Cardiac muscle cell (in vitro differentiated cells and primary cell): ENCODE data around the gene DYDC1. TPM values are rescaled to one million over a fixed set of nuclear protein-coding genes. Genes with fewer than 3 reads are reported as not detected.
"Not testable (repeated sequence)": the region's sequence is repeated elsewhere in the genome, so short reads cannot be mapped to it uniquely, and the experiment has no call there.

Experiments used
- DNase-seq, 2 donors: peaks; one replicate each; pipeline versions ENCODE4 v3.0.0 to v3.0.0-alpha.2; 2010 to 2017; ENCODE audit warnings: low read depth in 1 of 2, low spot score in 1 of 2
- H3K27ac ChIP-seq: fragments of 200-600 bp; sonication (generic); 2 replicates; pipeline ENCODE4 v1.5.1; 2016
- H3K27me3 ChIP-seq: fragments of 200-600 bp; sonication (generic); 2 replicates; pipeline ENCODE4 v1.6.0; 2016; ENCODE audit warnings: control low read depth
- H3K36me3 ChIP-seq: fragments of 200-600 bp; sonication (generic); 2 replicates; pipeline ENCODE4 v1.5.1; 2016; ENCODE audit warnings: control low read depth
- H3K4me1 ChIP-seq: fragments of 200-600 bp; sonication (generic); 2 replicates; pipeline ENCODE4 v1.8.1; 2017; ENCODE audit warnings: low read depth, mild to moderate bottlenecking, mixed run types
- H3K4me3 ChIP-seq: fragments of 200-600 bp; sonication (generic); 2 replicates; pipeline ENCODE4 v1.5.1; 2016; ENCODE audit warnings: mild to moderate bottlenecking
- H3K9me3 ChIP-seq: fragments of 200-600 bp; sonication (generic); 2 replicates; pipeline ENCODE4 v1.5.1; 2017; ENCODE audit warnings: low read depth, mild to moderate bottlenecking, control low read depth
- polyA plus RNA-seq: library from polyadenylated mRNA; unstranded; fragments of >200 nt; fragmentation: Nextera tagmentation; extraction: Ambion mirVana; gene quantifications from 2 replicates; pipeline ENCODE4 v1.2.1, GENCODE V29; 2016
- total RNA-seq: library from RNA; depleted of rRNA; stranded (reverse); fragments of >200 nt; gene quantifications from 2 replicates; pipeline ENCODE4 v1.2.3, GENCODE V29; 2016
- TF ChIP-seq, protein P1 (sequence below): IDR thresholded peaks from 2 replicates; pipeline ENCODE4 v1.5.1; 2012; ENCODE audit warnings: low read depth, mild to moderate bottlenecking, low read length

Gene DYDC1
- total and polyA plus RNA-seq, 2 experiments from 2014 or later: not detected

DNA sequence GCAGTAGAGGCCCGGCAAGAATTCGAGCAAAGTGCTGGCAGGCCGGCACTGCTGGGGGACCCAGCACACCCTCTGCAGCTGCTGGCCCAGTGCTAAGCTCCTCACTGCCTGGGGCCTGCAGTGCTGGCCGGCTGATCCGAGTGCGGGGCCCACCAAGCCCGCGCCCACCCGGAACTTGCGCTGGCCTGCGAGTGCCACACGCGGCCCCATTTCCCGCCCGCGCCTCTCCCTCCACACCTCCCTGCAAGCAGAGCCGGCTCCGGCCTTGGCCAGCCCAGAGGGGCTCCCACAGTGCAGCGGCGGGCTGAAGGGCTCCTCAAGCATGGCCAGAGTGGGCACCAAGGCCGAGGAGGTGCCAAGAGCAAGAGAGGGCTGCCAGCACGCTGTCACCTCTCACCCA is 3.1 kb upstream of the DYDC1 start:
- no peaks in the 10 kb centered on the region for H3K36me3 ChIP-seq
- TF ChIP-seq, protein P1, sequence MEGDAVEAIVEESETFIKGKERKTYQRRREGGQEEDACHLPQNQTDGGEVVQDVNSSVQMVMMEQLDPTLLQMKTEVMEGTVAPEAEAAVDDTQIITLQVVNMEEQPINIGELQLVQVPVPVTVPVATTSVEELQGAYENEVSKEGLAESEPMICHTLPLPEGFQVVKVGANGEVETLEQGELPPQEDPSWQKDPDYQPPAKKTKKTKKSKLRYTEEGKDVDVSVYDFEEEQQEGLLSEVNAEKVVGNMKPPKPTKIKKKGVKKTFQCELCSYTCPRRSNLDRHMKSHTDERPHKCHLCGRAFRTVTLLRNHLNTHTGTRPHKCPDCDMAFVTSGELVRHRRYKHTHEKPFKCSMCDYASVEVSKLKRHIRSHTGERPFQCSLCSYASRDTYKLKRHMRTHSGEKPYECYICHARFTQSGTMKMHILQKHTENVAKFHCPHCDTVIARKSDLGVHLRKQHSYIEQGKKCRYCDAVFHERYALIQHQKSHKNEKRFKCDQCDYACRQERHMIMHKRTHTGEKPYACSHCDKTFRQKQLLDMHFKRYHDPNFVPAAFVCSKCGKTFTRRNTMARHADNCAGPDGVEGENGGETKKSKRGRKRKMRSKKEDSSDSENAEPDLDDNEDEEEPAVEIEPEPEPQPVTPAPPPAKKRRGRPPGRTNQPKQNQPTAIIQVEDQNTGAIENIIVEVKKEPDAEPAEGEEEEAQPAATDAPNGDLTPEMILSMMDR: no peak
- DNase-seq: no peak
- no peaks in the 10 kb centered on the region for H3K9me3 ChIP-seq
- H3K27ac ChIP-seq: no peak overlapping the region
- no peaks in the 10 kb centered on the region for H3K27me3 ChIP-seq
- H3K4me1 ChIP-seq: peaks cover 4% of the 10 kb centered on the region
- no peak overlapping the region for H3K4me3 ChIP-seq

DNA sequence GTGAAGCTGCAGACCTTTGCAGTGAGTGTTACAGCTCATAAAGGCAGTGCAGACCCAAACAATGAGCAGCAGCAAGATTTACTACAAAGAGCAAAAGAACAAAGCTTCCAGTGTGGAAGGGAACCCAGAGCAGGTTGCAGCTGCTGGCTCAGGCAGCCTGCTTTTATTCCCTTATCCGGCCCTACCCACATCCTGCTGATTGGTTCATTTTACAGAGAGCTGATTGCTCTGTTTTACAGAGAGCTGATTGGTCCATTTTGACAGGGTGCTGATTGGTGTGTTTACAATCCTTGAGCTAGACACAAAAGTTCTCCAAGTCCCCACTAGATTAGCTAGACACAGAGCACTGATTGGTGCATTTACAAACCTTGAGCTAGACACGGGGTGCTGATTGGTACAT is 2.4 kb upstream of the DYDC1 start:
- not testable (repeated sequence) for DNase-seq, H3K4me1 ChIP-seq, H3K36me3 ChIP-seq, H3K27me3 ChIP-seq, H3K4me3 ChIP-seq, H3K9me3 ChIP-seq, H3K27ac ChIP-seq

DNA sequence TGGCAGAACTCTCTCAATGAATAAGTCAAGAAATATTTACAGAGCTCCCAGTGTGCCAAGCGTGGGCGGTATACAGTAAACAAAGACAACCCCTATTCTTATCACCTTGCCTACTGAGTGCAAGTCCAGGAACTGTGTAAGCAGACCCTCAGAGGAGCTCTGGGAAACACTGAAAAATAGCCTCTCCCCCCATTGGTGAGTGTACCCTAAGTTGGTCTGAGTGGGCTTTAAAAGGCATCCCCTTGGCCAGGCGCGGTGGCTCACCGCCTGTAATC is 1.2 kb upstream of the DYDC1 start:
- no peak for DNase-seq
- TF ChIP-seq, protein P1: no peak
- Histone ChIP-seq H3K4me1 (peaks cover 4% of the 10 kb centered on the region), H3K27me3 (no peaks in the 10 kb centered on the region), H3K9me3 (no peaks in the 10 kb centered on the region), H3K36me3 (no peaks in the 10 kb centered on the region), H3K4me3 (no peak overlapping the region), H3K27ac (no peak overlapping the region)

DNA sequence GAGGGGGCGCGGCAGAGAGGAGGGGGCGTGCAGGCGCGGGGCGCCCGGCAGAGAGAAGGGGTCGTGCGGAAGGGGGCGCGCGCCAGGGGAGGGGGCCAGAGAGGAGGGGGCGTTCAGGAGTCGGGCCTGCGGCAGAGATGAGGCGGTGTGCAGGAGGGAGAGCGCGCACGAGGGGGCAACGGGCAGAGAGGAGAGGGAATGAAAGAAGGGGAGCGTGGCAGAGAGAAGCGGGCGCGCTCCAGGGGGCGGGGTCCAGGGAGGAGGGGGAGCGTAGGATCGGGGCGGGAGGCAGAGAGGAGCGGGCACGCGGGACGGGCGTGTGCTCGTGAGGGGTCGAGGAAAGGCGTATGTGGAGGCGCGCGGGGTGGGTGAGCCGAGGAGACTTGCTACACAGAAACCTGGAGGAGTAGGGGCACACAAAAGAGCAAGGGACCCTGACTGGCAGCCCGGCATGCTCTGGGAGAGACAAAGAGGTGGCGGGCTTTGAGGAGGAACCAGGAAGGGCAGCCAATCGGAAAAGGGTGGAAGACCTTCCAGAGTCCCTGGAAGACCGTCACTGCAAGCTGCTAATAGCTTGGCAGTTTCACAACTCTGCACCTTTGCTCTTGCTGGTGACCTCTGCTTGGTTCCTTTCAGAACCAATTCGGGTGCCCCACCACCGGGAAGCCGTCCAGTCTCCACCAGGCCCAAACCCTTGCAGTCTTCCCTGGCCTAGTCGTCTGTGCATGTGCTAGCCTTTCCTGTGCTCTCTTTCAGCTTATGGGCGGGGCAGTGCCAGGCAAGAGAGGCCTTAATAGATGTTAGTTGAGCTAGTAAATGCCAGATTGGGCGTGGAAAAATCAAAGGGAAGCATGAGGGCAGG is 665 bp upstream of the DYDC1 start:
- Histone ChIP-seq H3K36me3 (no peaks in the 10 kb centered on the region), H3K4me3 (peak overlapping the region; percentile 55), H3K27ac (no peak overlapping the region), H3K27me3 (no peaks in the 10 kb centered on the region), H3K9me3 (no peaks in the 10 kb centered on the region), H3K4me1 (peaks cover 4% of the 10 kb centered on the region)
- peak; percentile 2 to 58 for DNase-seq
- TF ChIP-seq, protein P1: no peak

DNA sequence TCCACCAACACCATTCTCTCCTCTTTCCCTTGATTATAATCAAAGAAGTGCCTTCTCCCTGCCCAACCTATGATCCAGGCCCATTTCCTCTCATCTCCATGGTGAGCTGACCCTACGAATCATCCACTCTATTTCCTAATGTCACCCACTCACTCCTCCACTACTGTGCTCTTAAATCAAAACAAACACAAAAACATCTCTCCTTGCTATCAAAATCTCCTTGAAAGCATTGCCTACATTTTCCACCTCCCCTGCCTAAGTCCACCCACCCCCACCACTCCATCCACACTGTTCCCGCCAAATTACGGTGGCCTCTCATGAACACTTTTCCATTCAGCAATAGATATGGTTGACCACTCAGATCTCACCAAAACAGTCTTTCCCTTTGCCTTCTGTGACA is 5.3 kb downstream of the DYDC1 start:
- Histone ChIP-seq H3K4me3 (no peak overlapping the region), H3K4me1 (peaks cover 1% of the 10 kb centered on the region), H3K27me3 (no peaks in the 10 kb centered on the region), H3K27ac (no peak overlapping the region), H3K9me3 (no peaks in the 10 kb centered on the region), H3K36me3 (no peaks in the 10 kb centered on the region)
- no peak for DNase-seq
- TF ChIP-seq, protein P1: no peak

DNA sequence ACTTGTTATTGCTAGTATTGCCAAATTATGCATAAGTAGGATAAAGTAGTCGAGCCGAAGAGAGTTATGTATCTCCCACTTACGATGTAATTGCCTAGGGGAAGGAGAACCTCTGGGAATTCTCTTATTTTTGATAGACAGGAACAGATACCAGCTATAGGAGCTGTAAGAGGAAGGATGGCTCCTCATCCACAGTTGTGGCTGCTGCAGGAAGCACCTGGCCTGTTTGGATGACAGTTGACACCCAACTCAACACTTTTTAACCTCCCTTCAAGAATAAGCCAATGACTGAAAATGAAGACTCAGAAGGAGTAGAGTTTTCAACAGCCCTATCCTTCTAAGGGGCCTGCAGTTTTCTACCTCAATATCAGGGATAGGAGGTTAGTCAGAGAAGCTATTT is 6.3 kb downstream of the DYDC1 start:
- no peaks in the 10 kb centered on the region for H3K4me1 ChIP-seq
- DNase-seq: no peak

More for the DNA sequence above, 6.3 kb downstream of the DYDC1 start:
- Histone ChIP-seq H3K4me3 (no peak overlapping the region), H3K36me3 (no peaks in the 10 kb centered on the region), H3K27ac (no peak overlapping the region), H3K27me3 (no peaks in the 10 kb centered on the region), H3K9me3 (no peaks in the 10 kb centered on the region)
- TF ChIP-seq, protein P1: no peak
